Stimulated activated CD4-positive, alpha-beta T cell treated with anti-CD3 and anti-CD28 coated beads, Interleukin-4, amount 100 ng/mL, for 48 hours (primary cell): Measurements from ENCODE around the gene NFIX.
A peak's percentile ranks its signal among the peaks of the same experiment; 100 is the strongest.

Experiments used
- DNase-seq, 2 donors: peaks; one replicate each; pipeline ENCODE4 v3.0.0-alpha.2; 2020; ENCODE audit warnings: low read depth in 2 of 2

NFIX gene

GRCh38 chr19:13091400-13092157, 96.3 kb downstream of the NFIX start:
- no peak for DNase-seq

DNA sequence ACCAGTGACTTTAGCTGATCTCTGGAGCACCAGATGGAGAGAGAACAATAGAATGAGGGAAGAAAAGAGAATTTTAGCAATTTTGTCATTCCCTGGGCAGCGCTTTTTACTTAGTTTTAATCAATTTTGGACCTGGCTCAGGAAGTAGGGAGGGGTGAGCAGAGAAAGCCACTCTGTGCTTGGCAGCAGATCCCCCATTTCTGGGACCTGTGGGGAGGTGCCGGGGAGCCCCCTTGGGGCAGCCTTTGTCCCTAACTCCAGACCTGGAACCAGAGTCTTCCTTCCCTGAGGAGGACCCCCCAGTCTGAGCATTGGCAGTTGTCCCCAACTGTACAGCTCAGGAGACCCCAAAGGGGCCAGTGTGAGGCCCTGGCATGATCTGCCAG, 96.9 kb downstream of the NFIX start:
- DNase-seq = no peak

- no peak for DNase-seq
Measured at GRCh38 chr19:13092606-13093235, 97.4 kb downstream of the NFIX start.

- DNase-seq = peak; percentile 64 to 75
Measured at GRCh38 chr19:13093407-13094105, 98.3 kb downstream of the NFIX start.

GRCh38 chr19:13094106-13094504, 98.8 kb downstream of the NFIX start:
- DNase-seq = no peak

- no peak for DNase-seq
Measured at GRCh38 chr19:13094771-13095392, 99.6 kb downstream of the NFIX start.

DNA sequence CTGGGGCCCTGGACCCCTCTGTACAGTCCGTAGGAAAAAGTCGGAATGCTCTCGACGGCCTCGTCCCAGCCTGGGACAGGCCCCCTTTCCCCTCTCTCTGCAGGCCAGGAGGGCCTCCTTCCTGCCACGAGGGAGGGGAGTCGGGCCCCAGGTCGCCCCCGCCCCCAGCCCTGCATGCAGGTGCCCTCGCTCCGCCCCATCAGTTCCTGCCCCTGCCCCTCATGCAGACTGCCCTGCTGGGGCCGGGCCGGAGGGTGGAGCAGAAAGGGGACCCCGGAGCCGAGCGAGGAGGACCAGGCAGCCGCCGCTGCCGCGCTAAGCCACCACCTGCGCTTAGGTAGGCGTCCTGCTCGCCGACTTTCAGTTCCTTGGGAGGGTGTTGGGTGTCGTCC, 100.1 kb downstream of the NFIX start:
- DNase-seq = no peak

- no peak for DNase-seq
Measured at GRCh38 chr19:13095934-13096927, 101.0 kb downstream of the NFIX start.

- DNase-seq = no peak
Measured at GRCh38 chr19:13097033-13097462, 101.8 kb downstream of the NFIX start.

DNA sequence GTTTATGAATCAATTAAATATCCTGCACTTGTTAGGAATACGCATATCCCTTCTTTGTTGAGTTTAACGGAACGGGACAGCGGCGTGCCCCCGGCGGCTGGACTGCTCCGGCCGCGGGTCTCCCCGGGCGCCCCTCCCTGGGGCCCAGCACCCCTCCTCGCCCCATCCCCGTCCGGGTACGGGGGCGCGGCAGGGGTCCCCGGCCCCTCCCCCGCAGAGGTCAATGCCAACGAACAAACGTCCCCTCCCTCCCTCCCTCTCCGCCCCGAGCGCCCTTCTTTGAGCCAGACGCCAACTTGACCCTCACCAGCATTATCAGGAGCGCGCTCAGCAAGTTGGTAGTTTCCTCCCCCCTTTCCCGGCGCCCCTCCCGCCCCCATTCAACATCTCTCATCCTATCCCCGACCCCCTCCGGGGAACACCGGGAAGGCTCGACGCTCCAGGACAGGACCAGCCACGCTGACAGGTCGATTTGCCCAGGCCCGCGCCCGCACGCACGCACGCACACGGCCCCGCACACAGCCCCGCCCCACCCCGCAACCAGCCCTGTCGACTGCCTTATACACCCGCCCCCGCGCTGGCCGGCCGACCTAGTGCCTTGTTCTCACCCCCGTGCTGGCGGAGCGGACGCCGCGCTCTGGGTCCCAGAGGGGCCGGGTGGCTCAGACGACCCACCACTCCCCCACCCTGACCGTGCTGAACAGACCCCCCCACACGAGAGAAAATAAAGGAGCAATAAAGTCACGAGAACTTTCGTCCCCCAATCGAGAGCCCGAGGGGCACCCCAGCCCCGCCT, 102.4 kb downstream of the NFIX start:
- no peak for DNase-seq

- DNase-seq = no peak
Measured at GRCh38 chr19:13098277-13099072, 103.2 kb downstream of the NFIX start.

- DNase-seq = peak; percentile 60 to 61
Measured at GRCh38 chr19:13099073-13099999, 104.1 kb downstream of the NFIX start.

GRCh38 chr19:13100031-13100588, 104.8 kb downstream of the NFIX start:
- peak; percentile 52 to 61 for DNase-seq

DNA sequence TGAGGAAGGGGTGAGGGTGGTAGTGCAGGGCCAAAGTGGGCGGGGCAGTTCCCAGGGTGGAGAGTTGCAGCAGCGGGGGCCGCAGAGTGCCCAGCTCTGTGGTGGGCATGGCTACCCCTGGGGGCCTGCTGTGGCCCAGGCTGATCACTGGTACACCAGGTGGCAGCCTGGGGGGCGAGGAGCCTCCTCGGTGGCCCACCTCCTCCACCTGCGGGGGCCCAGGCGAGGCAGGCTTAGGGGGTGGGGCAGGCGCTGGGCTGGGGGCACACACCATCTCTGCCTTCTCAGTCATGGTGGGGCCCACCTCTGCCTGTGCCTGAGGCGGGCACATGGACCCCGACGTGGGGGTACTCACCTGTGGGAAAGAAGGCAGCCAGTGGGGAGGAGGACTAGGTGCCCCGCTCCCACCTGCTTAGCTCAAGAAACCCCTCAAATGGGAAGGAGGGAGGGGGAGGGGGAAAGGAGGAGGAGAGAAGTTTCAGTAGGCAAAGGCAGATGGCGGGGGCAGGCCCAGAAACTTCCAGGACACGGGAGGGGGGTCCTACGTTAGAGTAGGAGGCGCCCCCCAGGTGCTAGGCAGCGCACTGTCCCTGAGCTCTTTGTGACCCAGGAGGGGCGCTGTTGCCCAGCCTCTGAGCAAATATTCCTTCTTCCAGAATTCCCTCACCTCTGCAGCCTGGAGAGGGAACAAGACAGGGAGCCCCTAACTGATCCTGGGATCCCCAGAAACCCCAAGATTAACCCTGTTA, 105.7 kb downstream of the NFIX start:
- no peak for DNase-seq

DNA sequence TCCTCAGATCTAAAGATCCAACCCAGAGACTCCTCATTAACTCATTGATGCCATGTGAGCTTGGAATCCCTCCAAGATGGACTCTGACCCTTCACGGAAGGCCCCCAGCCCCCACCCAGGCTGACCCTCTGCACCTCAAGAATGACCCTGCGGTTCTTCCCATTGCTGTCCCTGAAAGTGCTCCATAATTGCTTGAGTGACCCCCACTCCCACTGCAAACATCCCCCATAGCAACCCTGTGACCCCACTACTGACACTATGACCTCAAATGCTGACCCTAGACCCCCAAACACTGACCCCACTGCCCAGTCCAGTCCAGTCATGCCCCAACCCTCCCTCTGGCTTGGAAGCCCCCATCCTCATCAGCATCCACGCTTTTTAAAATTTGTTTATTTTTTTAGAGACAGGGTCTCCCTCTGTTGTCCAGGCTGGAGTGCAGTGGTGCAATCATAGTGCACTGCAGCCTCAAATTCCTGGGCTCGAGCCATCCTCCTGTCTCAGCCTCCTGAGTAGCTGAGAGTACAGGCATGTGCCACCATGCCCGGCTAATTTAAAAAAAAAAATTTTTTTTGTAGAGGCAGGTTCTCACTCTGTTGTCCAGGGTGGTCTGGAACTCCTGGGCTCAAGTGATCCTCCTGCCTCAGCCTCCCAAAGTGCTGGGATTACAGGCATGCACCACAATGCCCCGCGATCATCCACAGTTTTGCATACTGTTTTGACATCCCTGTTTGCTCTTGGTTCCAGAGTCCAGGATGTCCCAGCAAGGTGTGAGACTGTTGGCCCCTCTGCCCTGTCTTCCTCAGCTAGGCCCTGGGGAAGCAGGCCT, 106.5 kb downstream of the NFIX start:
- no peak for DNase-seq

- no peak for DNase-seq
Measured at GRCh38 chr19:13102416-13102665, 107.1 kb downstream of the NFIX start.
